ENCODE measurements around the gene FHOD3.
"Not testable (repeated sequence)": the region's sequence is repeated elsewhere in the genome, so short reads cannot be mapped to it uniquely, and the experiment has no call there.

FHOD3 gene

GRCh38 chr18:36756242-36756641 lies 458.7 kb downstream of the FHOD3 start:
- peak; percentile 24 for DNase-seq (ENCODE audit: low read depth)

DNA sequence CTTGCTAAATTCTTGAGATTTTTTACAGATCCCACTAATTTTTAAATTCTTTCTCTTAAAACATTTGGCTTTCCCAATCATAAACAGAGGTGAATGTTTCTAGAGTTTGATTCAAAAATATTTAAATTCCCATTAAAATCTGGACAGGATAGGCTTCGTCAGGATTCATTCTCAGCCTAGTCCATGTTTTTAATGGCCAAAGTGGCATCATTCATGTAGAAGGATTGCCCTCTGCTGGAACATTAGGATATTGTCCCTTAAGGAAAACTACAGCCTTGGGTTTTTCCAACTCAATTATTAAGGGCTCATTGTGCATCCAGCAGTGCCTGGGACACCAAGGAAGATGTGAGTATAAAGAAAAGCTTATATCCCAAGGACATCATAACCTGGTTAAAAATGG lies 459.6 kb downstream of the FHOD3 start:
- peak; percentile 38 for DNase-seq (ENCODE audit: low read depth)

- peak; percentile 5 for DNase-seq (ENCODE audit: low read depth)
Measured at GRCh38 chr18:36757991-36758390, 460.5 kb downstream of the FHOD3 start.

- DNase-seq (ENCODE audit: low read depth): no peak
Measured at GRCh38 chr18:36758623-36759022, 461.1 kb downstream of the FHOD3 start.

- no peak for DNase-seq (ENCODE audit: low read depth)
Measured at GRCh38 chr18:36759167-36759776, 461.8 kb downstream of the FHOD3 start.

GRCh38 chr18:36760598-36760997 lies 463.1 kb downstream of the FHOD3 start:
- DNase-seq (ENCODE audit: low read depth): no peak

DNA sequence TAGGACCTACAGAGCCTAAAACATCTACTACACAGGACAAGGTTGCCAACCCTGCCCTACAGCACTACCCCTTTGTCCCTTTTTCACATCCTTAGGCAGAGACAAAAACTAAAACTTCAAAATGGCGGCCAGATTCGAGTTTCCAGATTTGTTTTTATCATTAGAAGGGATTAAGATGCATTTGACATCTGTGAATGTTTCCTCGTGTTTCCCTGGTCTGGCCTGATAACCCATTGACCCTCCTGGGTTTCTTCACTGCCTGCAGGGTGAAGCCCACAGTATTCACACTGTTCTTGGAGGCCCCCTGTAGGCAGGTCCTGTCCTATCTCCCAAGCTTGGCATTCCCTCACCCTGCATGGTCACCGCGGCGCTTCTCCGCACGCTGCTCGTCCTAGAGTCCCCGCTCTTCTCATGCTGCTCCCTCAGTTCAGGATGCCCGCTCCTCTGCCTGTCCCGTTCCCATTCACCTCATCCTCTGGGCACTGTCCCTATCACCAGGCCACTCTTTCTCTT lies 463.7 kb downstream of the FHOD3 start:
- no peak for DNase-seq (ENCODE audit: low read depth)

- no peak for DNase-seq (ENCODE audit: low read depth)
Measured at GRCh38 chr18:36762074-36762473, 464.6 kb downstream of the FHOD3 start.

- not testable (repeated sequence) for DNase-seq (ENCODE audit: low read depth)
Measured at GRCh38 chr18:36762965-36763364, 465.5 kb downstream of the FHOD3 start.

DNA sequence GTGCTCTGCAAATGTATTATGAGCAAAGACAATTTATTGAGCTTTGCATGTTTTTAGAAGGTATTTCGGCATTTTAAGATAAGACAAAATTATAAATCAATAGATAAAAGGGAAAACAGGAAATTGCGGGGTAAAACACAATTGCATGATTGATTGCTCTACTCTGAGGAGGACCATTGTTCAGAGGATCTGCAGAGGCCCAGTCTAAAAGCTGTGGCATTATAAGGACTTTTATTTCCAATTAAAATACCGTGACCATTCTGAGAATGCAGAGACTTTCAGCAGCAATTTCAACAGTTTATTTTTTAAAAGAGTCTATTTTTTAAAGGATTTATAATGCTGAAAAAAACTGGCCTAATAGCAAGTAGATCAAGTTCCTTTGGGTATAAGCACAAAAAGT lies 469.3 kb downstream of the FHOD3 start:
- no peak for DNase-seq (ENCODE audit: low read depth)

DNA sequence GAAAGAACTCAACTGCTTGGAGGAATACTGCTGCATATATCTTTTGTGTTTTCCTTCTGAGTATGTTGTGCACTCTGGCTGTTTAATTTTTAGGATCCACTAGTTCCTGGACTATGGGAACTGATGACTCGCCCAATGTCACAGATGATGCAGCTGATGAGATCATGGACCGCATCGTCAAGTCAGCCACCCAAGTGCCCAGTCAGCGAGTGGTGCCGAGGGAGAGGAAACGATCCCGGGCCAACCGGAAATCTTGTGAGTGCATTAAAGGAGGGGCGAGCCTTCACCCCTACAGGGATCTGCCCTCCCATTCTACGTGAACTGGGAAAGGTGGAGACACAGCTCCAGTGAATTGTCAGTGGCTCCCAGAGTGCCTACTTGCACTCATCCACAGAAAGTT lies 471.7 kb downstream of the FHOD3 start:
- peak; percentile 53 for DNase-seq (ENCODE audit: low read depth)

DNA sequence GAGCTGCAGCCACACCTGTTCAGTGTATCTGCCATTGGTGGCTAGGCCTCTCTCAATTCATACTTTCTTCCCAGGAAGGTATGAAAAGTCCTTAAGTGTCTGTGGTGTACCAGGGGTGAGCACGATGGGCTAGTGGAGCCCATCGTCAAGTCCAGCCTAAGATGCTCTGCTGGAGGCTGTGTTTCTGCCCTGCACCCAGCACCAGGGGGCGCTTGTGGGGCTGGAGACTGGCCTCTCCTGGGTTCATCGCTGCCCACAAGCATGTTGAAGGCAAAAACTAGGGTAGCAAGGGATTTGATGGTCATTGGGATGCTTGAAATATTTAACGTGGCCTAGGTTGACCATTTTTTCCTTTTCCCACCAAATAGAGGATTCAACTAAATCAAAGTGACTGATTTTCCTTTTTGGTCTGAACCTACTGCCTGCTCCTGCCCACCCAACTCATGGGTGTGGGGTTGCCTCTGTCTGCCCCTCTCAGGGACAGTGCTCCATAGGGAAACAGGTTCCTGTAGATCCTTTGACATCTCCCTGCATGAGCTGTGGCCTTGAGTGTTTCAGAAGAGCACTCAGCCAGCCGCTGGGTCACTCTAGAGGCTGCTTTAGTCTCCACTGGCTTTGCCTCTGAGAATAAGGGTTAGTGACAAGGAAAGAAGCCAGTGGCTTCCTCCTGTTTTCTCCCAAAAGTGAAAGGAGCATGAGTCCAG lies 472.2 kb downstream of the FHOD3 start:
- no peak for DNase-seq (ENCODE audit: low read depth)

- no peak for DNase-seq (ENCODE audit: low read depth)
Measured at GRCh38 chr18:36770315-36770946, 472.9 kb downstream of the FHOD3 start.

- DNase-seq (ENCODE audit: low read depth): no peak
Measured at GRCh38 chr18:36771245-36771644, 473.7 kb downstream of the FHOD3 start.

- no peak for DNase-seq (ENCODE audit: low read depth)
Measured at GRCh38 chr18:36772241-36772723, 474.8 kb downstream of the FHOD3 start.

GRCh38 chr18:36775396-36775795 lies 477.9 kb downstream of the FHOD3 start:
- no peak for DNase-seq (ENCODE audit: low read depth)

GRCh38 chr18:36776650-36777049 lies 479.1 kb downstream of the FHOD3 start:
- no peak for DNase-seq (ENCODE audit: low read depth)

DNA sequence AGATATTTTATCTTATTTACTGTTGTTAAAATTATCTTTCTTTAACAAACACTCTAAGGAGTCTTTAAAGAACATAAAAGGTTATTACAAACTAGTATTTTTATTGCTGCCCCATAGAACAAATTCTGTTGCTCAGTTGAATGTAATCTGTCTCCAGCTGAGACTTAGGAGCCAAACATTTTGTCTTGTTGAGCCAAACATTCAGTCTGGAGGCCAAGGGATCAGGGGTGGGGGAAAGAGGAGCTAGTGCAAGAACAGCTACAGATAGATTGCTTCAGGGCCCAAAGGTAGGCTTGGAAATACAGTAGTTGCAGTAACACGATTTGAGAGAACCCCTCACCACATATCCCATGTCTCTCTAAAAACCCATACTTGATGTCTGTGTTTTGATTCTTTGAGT lies 480.1 kb downstream of the FHOD3 start:
- DNase-seq (ENCODE audit: low read depth): no peak

- DNase-seq (ENCODE audit: low read depth): peak; percentile 3
Measured at GRCh38 chr18:36780748-36781147, 483.2 kb downstream of the FHOD3 start.

DNA sequence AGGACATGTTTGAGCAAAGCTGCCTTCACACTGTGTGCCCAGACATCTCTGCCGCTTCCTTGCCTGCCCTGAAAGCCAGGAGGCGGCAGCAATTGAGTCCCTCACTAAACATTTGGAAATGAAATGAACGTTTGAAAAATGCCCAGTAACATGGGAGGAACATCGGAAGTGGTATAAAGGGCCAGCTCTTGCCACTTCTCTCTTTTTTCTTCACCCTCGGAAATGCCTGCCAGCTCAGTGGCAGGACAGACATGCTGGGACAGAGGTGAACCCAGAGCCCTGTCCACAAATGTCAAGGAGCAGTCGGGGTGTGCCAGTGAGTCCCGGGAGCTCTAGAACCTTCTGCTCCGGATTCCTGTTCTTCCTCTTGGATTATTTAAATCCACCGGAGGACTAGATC lies 485.2 kb downstream of the FHOD3 start:
- no peak for DNase-seq (ENCODE audit: low read depth)

DNA sequence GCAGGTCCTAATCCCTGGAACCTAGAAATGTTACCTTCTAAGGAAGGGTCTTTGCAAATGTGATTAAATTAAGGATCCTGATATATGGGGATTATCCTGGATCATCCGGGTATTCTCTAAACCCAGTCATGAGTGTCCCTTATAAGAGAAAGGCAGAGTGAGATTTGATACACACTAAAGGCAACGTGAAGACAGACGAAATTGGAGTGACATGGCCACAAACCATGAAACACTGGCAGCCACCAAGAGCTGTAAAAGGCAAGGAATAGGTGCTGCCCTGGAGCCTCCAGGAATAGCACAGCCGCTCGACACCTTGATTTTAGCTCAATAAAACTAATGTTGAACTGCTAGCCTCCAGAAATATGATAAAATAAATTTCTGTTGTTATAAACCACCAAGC lies 486.3 kb downstream of the FHOD3 start:
- no peak for DNase-seq (ENCODE audit: low read depth)

DNA sequence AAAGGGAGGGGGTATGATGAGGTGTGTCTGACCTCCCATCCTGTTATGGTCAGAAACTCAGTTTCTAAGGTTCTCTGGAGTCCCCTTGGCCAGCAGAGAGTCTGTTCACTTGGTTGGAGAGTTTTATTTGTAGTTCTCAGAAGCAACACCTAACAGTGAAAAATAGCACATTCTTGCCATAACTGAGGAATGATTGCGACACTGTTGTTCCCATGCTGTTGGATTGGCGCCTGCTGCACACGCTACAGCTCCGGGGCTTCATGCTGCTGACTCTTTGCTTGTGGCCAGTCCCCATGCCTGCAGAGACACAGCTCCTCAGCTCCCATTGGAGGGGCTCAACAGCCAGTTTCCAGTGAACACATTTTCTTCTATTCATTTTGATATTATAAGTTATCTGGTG lies 489.2 kb downstream of the FHOD3 start:
- no peak for DNase-seq (ENCODE audit: low read depth)

- no peak for DNase-seq (ENCODE audit: low read depth)
Measured at GRCh38 chr18:36792634-36793283, 495.2 kb downstream of the FHOD3 start.

Measured in HS-5 (cell line).